Activated CD4-positive, alpha-beta T cell treated with anti-CD3 and anti-CD28 coated beads, Interleukin-2, amount 10 ng/mL, durations not matched to agents 7 days and 5 days (primary cell): ENCODE data around the gene ZFPM1. TPM values are rescaled to one million over a fixed set of nuclear protein-coding genes. Genes with fewer than 3 reads are reported as not detected.
A peak's percentile ranks its signal among the peaks of the same experiment; 100 is the strongest.
"Not testable (repeated sequence)": the region's sequence is repeated elsewhere in the genome, so short reads cannot be mapped to it uniquely, and the experiment has no call there.

Experiments used
- CTCF ChIA-PET: fragments of 350-600 bp; sonication (Branson Sonifier 250); formaldehyde crosslinking; loops from one replicate; lab custom pipeline; 2021; ENCODE audit warnings: antibody characterized with exemption; lab: Charles Lee
- POLR2A ChIA-PET: fragments of 350-600 bp; sonication (Branson Sonifier 250); formaldehyde crosslinking; loops from one replicate; lab custom pipeline; 2021; ENCODE audit warnings: antibody characterized with exemption; lab: Charles Lee
- DNase-seq: peaks from one replicate; pipeline ENCODE4 v3.0.0-alpha.2; 2020
- H3K27ac Mint-ChIP-seq: one replicate; pipeline ENCODE4 v1.8.0; 2021; ENCODE audit warnings: mild to moderate bottlenecking, moderate library complexity, mixed read lengths
- H3K27me3 Mint-ChIP-seq: one replicate; pipeline ENCODE4 v1.8.0; 2021; ENCODE audit warnings: mixed read lengths
- H3K36me3 Mint-ChIP-seq: one replicate; pipeline ENCODE4 v1.8.0; 2021; ENCODE audit warnings: low read depth, mixed read lengths
- H3K4me1 Mint-ChIP-seq: one replicate; pipeline ENCODE4 v1.8.0; 2021; ENCODE audit warnings: mixed read lengths
- H3K4me3 Mint-ChIP-seq: one replicate; pipeline ENCODE4 v1.8.0; 2021; ENCODE audit warnings: mild to moderate bottlenecking, moderate library complexity, mixed read lengths
- H3K9me3 Mint-ChIP-seq: one replicate; pipeline ENCODE4 v1.8.0; 2021; ENCODE audit warnings: mixed read lengths
- total RNA-seq, 2 experiments: library from RNA; stranded (reverse); gene quantifications; one replicate each; pipeline ENCODE4 v1.2.3, GENCODE V29; 2021

The ZFPM1 gene
- total RNA-seq, 2 experiments from 2014 or later = 12.7 to 13.8 TPM

DNA sequence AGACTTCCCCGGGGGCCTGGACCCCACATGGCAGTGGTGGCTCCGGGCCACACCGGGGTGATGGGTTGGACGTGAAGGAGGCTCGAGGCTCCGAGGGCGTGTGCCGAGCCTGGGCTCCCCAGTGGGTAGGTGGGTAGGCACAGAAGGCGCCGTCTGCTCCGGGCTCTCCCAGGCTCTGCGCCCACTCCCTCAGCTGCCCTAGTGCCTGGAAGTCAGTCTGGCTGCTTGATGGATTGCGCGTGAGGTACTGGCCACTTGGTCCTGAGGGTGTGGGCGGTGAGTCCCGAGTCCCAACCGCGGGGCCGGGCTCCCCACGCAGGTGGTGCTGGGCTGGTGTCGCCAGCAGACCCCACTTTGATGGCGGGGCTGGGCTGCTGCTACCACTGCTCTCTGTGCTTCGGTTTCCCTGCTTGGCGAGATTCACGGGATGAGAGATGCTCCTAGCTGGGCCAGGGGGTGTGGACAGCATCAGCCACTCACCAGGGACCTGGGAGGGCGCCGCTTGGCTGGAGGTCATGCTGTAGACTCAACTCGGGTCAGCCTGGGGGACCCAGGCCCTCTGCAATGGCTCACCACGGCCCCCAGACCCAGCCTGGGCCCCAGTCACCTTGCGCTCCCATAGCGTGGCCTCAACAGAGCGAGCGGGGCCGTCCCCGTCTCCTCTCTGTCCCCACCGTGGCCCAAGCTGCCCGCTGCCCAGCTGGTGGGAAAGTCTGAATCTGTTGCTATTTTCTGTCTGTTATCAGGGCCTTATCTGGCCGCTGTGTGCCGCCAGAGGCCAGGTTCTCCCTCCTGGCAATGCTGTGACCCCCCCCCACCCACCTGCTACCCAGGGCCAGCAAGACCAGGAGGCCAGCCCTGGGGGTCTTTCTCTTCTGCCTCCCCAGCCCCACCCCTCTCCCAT, 26.1 kb downstream of the ZFPM1 start:
- Mint-ChIP-seq H3K27me3 (no peaks in the 10 kb centered on the region), H3K4me1 (peaks cover 36% of the 10 kb centered on the region), H3K4me3 (no peak overlapping the region), H3K27ac (no peak overlapping the region), H3K9me3 (no peaks in the 10 kb centered on the region), H3K36me3 (no peaks in the 10 kb centered on the region)
- POLR2A ChIA-PET = no interaction called here
- DNase-seq = no peak
- CTCF ChIA-PET = no interaction called here

GRCh38 chr16:88479793-88480760, 27.0 kb downstream of the ZFPM1 start:
- peak overlapping the region; percentile 69 for H3K27ac Mint-ChIP-seq
- no peak overlapping the region for H3K4me3 Mint-ChIP-seq
- H3K27me3 Mint-ChIP-seq = no peaks in the 10 kb centered on the region
- peaks cover 34% of the 10 kb centered on the region for H3K4me1 Mint-ChIP-seq
- no peak for DNase-seq
- H3K9me3 Mint-ChIP-seq = no peaks in the 10 kb centered on the region
- ChIA-PET CTCF (no interaction called here), POLR2A (no interaction called here)
- no peaks in the 10 kb centered on the region for H3K36me3 Mint-ChIP-seq

DNA sequence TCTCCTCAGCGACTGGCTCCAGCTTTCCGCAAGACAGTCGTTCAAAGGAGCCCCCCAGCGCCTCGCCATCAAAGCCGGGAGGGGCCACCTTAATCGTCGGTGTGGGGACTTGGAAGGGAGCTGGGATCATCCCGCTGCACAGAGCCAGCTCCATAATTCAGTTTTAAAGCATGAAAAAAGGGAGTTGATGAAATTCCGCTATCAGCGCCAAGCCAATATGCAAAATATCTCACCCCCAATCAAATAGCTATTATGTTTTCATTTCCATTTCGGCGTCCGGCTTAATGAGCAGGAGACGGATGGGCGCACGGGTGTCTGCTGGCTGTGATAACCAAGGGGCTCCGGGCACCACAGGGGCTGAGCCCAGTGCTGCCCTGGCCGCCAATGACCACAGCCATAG, 27.7 kb downstream of the ZFPM1 start:
- no peak for DNase-seq
- H3K4me1 Mint-ChIP-seq = peaks cover 34% of the 10 kb centered on the region
- H3K4me3 Mint-ChIP-seq = no peak overlapping the region
- ChIA-PET POLR2A (no interaction called here), CTCF (no interaction called here)
- no peak overlapping the region for H3K27ac Mint-ChIP-seq
- no peaks in the 10 kb centered on the region for H3K9me3 Mint-ChIP-seq
- H3K36me3 Mint-ChIP-seq = no peaks in the 10 kb centered on the region
- no peaks in the 10 kb centered on the region for H3K27me3 Mint-ChIP-seq

GRCh38 chr16:88481851-88482250, 28.8 kb downstream of the ZFPM1 start:
- Mint-ChIP-seq H3K4me1 (peaks cover 30% of the 10 kb centered on the region), H3K4me3 (no peak overlapping the region), H3K9me3 (no peaks in the 10 kb centered on the region), H3K27ac (no peak overlapping the region), H3K27me3 (no peaks in the 10 kb centered on the region), H3K36me3 (no peaks in the 10 kb centered on the region)
- no peak for DNase-seq
- POLR2A ChIA-PET = interaction anchor here (0.6 kb wide), 1 partner anchor 8 kb away, joined by 5 read pairs; no protein-coding TSS in a partner anchor
- CTCF ChIA-PET = interaction anchor here (0.9 kb wide), 1 partner anchor 29 kb away, joined by 3 read pairs; no protein-coding TSS in a partner anchor

- CTCF ChIA-PET = no interaction called here
- no peak for DNase-seq
- H3K27me3 Mint-ChIP-seq = no peaks in the 10 kb centered on the region
- H3K9me3 Mint-ChIP-seq = no peaks in the 10 kb centered on the region
- H3K4me3 Mint-ChIP-seq = no peak overlapping the region
- no peaks in the 10 kb centered on the region for H3K36me3 Mint-ChIP-seq
- no peak overlapping the region for H3K27ac Mint-ChIP-seq
- H3K4me1 Mint-ChIP-seq = peaks cover 21% of the 10 kb centered on the region
- POLR2A ChIA-PET = no interaction called here
Observed at GRCh38 chr16:88482630-88483391, 29.7 kb downstream of the ZFPM1 start.

- Mint-ChIP-seq H3K27me3 (no peaks in the 10 kb centered on the region), H3K9me3 (no peaks in the 10 kb centered on the region), H3K4me3 (no peak overlapping the region), H3K27ac (no peak overlapping the region), H3K4me1 (peaks cover 16% of the 10 kb centered on the region), H3K36me3 (no peaks in the 10 kb centered on the region)
- DNase-seq = no peak
- CTCF ChIA-PET = no interaction called here
- POLR2A ChIA-PET = no interaction called here
Observed at GRCh38 chr16:88483392-88483641, 30.2 kb downstream of the ZFPM1 start.

DNA sequence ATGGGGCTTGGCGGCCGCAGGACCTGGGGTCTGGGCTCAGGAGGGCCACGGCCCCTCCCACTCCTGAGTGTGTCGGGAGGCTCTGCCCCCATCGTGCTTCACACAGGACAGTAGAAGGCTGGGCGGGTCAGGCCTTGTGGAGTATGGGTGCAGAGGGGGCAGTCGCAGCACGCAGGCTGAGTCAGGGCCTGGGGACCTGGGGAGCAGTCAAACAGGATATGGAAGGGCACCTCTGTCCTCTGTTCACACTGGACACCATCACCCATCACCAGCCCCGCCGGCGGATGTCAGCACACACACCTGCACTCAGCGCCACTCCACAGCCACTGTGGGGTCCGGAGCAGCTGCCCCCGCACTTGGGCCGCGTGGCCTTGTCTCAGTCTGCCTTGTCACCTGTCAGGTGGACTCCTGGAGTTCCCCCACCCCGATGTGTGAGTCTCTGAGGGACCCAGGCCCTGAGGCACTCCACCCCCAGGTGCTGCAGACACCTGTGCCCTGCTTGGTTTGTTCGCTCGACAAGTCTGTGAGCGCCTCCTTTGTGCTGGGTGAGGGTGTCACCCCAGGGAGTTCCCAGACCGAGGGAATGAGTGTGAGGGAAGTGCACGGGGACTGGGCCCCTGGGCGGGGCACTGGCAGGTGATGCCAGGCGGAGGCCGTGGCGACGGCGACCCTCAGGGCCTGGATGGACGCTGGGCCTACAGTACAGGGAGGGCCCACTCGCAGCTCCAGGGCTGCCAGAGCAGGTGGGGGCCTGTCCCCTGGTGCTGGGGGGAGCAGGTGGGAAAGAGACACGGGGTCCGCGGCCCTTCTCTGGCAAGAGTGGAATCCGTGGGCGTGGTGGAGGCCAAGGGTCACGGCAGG, 31.7 kb downstream of the ZFPM1 start:
- ChIA-PET POLR2A (no interaction called here), CTCF (no interaction called here)
- no peaks in the 10 kb centered on the region for H3K27me3 Mint-ChIP-seq
- peaks cover 8% of the 10 kb centered on the region for H3K4me1 Mint-ChIP-seq
- H3K36me3 Mint-ChIP-seq = no peaks in the 10 kb centered on the region
- H3K9me3 Mint-ChIP-seq = no peaks in the 10 kb centered on the region
- DNase-seq = no peak
- H3K27ac Mint-ChIP-seq = no peak overlapping the region
- H3K4me3 Mint-ChIP-seq = no peak overlapping the region

GRCh38 chr16:88485366-88485741, 32.3 kb downstream of the ZFPM1 start:
- H3K4me3 Mint-ChIP-seq, CTCF ChIA-PET: not testable (repeated sequence)

GRCh38 chr16:88486398-88487123, 33.5 kb downstream of the ZFPM1 start:
- Mint-ChIP-seq H3K27ac (no peak overlapping the region), H3K36me3 (no peaks in the 10 kb centered on the region), H3K4me1 (peaks cover 2% of the 10 kb centered on the region), H3K27me3 (no peaks in the 10 kb centered on the region), H3K4me3 (no peak overlapping the region), H3K9me3 (no peaks in the 10 kb centered on the region)
- ChIA-PET CTCF (no interaction called here), POLR2A (no interaction called here)
- DNase-seq = no peak

More at GRCh38 chr16:88485366-88485741, 32.3 kb downstream of the ZFPM1 start:
- DNase-seq, H3K9me3 Mint-ChIP-seq, H3K36me3 Mint-ChIP-seq, H3K27me3 Mint-ChIP-seq, H3K4me1 Mint-ChIP-seq, H3K27ac Mint-ChIP-seq, POLR2A ChIA-PET: not testable (repeated sequence)

- no peak overlapping the region for H3K4me3 Mint-ChIP-seq
- H3K9me3 Mint-ChIP-seq = no peaks in the 10 kb centered on the region
- H3K27ac Mint-ChIP-seq = no peak overlapping the region
- ChIA-PET POLR2A (no interaction called here), CTCF (no interaction called here)
- DNase-seq = no peak
- no peaks in the 10 kb centered on the region for H3K27me3 Mint-ChIP-seq
- peaks cover 2% of the 10 kb centered on the region for H3K4me1 Mint-ChIP-seq
- no peaks in the 10 kb centered on the region for H3K36me3 Mint-ChIP-seq
Observed at GRCh38 chr16:88487124-88487432, 34.0 kb downstream of the ZFPM1 start.

DNA sequence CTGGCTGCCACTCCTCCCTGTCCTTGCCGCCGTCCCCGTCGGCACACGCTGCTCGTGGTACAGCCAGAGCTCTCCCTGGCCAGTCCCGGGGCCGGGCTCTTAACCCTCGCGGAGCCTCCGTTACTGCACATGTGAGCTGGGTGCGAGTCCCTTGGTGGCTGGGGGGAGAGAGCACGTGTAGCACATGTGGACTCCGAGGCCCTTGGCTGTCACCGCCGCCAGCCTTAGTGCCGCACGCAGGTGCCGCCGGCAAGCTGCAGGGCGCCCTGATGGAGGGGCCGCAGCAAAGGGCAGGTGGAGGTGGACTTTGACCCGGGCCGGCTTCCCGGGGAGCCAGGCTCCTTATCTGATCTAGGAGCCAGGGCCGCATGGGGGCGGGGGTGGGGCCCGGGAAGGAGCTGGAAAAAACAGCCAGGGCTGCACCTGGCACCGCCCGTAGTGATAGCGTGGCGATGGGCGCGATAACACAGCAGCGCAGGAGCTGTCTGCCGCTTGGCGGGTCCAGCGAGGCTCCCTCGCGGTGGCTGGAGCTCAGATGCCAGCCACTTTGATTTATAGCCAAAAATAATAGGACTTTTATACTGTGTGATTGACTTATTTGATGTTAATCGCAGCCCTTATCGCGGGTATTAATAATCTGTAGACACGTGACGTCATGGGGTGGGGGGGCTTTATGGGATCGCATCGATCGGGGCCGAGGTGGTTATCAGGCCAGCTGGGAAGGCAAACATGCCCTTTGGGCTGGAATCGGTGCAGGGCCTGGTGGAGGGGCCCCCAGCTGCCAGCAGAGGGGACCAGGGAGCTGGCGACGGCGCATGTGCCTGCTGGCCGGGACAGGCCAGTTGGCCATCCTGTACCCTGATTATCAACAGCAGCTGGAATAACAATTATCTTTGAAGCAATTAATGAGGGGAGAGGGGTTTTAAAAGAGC, 35.1 kb downstream of the ZFPM1 start:
- Mint-ChIP-seq H3K4me3 (no peak overlapping the region), H3K9me3 (no peaks in the 10 kb centered on the region), H3K27me3 (no peaks in the 10 kb centered on the region), H3K36me3 (no peaks in the 10 kb centered on the region), H3K4me1 (peaks cover 2% of the 10 kb centered on the region), H3K27ac (no peak overlapping the region)
- ChIA-PET POLR2A (interaction anchor here (0.6 kb wide), 1 partner anchor 433 kb away, joined by 3 read pairs; no protein-coding TSS in a partner anchor), CTCF (interaction anchor here (0.8 to 1.3 kb wide), 5 partner anchors 9 to 52 kb away, joined by 3 to 4 read pairs (median 3); no protein-coding TSS in a partner anchor)
- no peak for DNase-seq
